ENCODE measurements around the gene NAT16. TPM values are rescaled to one million over a fixed set of nuclear protein-coding genes. Genes with fewer than 3 reads are reported as not detected.
A peak's percentile ranks its signal among the peaks of the same experiment; 100 is the strongest.

NAT16 gene
- total and polyA plus RNA-seq, 12 donors: 0.14 TPM; not detected in 11

DNA sequence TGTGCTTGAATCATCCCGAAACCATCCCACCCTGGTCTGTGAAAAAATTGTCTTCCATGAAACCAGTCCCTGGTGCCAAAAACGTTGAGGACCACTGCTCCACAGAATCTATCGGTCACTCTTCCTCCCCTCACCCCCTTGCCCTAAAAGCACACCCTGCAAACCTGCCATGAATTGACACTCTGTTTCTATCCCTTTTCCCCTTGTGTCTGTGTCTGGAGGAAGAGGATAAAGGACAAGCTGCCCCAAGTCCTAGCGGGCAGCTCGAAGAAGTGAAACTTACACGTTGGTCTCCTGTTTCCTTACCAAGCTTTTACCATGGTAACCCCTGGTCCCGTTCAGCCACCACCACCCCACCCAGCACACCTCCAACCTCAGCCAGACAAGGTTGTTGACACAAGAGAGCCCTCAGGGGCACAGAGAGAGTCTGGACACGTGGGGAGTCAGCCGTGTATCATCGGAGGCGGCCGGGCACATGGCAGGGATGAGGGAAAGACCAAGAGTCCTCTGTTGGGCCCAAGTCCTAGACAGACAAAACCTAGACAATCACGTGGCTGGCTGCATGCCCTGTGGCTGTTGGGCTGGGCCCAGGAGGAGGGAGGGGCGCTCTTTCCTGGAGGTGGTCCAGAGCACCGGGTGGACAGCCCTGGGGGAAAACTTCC lies 54.0 kb downstream of the NAT16 start:
- Histone ChIP-seq H3K27ac (peak overlapping the region; percentile 43 to 86 (median 61)), H3K9me3 (replicated peaks in 1 of 3) (no peaks in the 10 kb centered on the region), H3K36me3 (replicated peaks in 1 of 2) (no peaks in the 10 kb centered on the region), H3K27me3 (no peaks in the 10 kb centered on the region), H3K4me3 (peak overlapping the region in 1 of 4 donors; percentile 1), H3K4me1 (replicated peaks in 1 of 2) (peaks cover 24 to 40% of the 10 kb centered on the region in 2 donors)
- WGBS, 4 donors: 31 to 44% (median 36%) methylated on average over 9 to 15 of the region's 15 CpGs
- DNase-seq: peak; percentile 67 to 85 (median 82)
- TF ChIP-seq POLR2A (IDR thresholded peaks at IDR 0.05): no peak
- TF ChIP-seq, protein P1, sequence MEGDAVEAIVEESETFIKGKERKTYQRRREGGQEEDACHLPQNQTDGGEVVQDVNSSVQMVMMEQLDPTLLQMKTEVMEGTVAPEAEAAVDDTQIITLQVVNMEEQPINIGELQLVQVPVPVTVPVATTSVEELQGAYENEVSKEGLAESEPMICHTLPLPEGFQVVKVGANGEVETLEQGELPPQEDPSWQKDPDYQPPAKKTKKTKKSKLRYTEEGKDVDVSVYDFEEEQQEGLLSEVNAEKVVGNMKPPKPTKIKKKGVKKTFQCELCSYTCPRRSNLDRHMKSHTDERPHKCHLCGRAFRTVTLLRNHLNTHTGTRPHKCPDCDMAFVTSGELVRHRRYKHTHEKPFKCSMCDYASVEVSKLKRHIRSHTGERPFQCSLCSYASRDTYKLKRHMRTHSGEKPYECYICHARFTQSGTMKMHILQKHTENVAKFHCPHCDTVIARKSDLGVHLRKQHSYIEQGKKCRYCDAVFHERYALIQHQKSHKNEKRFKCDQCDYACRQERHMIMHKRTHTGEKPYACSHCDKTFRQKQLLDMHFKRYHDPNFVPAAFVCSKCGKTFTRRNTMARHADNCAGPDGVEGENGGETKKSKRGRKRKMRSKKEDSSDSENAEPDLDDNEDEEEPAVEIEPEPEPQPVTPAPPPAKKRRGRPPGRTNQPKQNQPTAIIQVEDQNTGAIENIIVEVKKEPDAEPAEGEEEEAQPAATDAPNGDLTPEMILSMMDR (IDR thresholded peaks at IDR 0.05): no peak
- intact Hi-C loops (cut with DNase I): no loop called here

DNA sequence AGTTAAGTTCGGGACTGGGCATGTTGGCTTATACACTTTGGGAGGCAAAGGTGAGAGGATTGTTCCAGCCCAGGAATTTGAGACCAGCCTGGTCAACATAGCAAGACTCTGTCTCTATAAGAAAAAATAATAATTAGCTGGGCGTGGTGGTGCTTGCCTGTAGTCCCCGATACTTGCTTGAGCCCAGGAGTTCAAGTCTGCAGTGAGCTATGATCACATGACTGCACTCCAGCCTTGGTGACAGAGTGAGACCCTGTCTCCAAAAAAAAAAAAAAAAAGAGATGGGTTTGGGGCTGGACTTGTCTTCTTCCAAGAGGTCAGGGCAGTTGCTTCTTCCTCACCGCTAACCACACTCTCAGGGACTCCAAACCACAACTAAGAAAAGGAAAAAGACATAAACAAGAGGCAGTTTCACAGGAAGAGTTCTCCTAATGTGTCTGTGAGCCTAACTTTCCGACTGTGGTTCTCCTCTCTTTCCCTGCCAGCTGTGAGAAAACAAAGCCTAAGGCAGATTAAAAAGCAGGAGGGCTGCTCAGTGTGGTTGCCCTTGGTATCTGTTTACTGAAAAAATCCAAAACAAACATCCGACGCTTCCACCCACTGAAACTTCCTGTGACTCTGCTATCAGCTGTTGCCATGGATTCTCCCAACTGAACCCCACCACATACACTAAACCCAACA lies 55.6 kb downstream of the NAT16 start:
- Histone ChIP-seq H3K4me1 (replicated peaks in 1 of 2) (peaks cover 24 to 40% of the 10 kb centered on the region in 2 donors), H3K9me3 (replicated peaks in 1 of 3) (no peaks in the 10 kb centered on the region), H3K27me3 (no peaks in the 10 kb centered on the region), H3K36me3 (replicated peaks in 1 of 2) (no peaks in the 10 kb centered on the region), H3K27ac (peak overlapping the region in 2 of 5 donors; percentile 62 to 75), H3K4me3 (no peak overlapping the region)
- no peak for DNase-seq
- WGBS, 4 donors: 43 to 56% (median 46%) methylated on average over 6 to 7 of the region's 7 CpGs
- intact Hi-C loops (cut with DNase I): no loop called here
- TF ChIP-seq, protein P1 (IDR thresholded peaks at IDR 0.05): no peak
- no peak for TF ChIP-seq POLR2A (IDR thresholded peaks at IDR 0.05)

DNA sequence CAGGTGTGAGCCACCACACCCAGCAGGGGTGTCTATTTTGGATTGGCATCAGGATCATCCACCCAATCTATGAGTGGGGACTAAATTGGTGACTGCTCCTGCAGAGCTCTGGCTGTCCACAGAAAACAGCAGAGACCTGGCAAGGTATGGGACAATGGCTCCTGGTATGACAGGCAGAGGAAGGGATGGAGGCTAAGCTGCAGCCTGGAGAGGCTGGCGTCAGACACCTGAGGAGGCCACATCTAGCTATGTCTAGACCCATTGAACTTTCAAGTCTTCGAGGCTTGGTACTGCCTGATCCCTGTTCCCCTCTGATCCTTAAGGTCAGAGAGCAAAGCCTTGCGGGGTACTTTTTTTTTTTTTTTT lies 56.4 kb downstream of the NAT16 start:
- TF ChIP-seq, protein P1 (IDR thresholded peaks at IDR 0.05): no peak
- no peak for TF ChIP-seq POLR2A (IDR thresholded peaks at IDR 0.05)
- peak overlapping the region in 2 of 5 donors; percentile 30 to 36 for H3K27ac ChIP-seq
- no peaks in the 10 kb centered on the region for H3K9me3 ChIP-seq (replicated peaks in 1 of 3)
- no peaks in the 10 kb centered on the region for H3K36me3 ChIP-seq (replicated peaks in 1 of 2)
- no peak overlapping the region for H3K4me3 ChIP-seq
- H3K27me3 ChIP-seq: no peaks in the 10 kb centered on the region
- no peak for DNase-seq
- intact Hi-C loops (cut with DNase I): no loop called here
- 59 to 93% (median 83%) methylated on average over 3 of the region's 3 CpGs for WGBS, 4 donors
- peaks cover 24 to 40% of the 10 kb centered on the region in 2 donors for H3K4me1 ChIP-seq (replicated peaks in 1 of 2)

DNA sequence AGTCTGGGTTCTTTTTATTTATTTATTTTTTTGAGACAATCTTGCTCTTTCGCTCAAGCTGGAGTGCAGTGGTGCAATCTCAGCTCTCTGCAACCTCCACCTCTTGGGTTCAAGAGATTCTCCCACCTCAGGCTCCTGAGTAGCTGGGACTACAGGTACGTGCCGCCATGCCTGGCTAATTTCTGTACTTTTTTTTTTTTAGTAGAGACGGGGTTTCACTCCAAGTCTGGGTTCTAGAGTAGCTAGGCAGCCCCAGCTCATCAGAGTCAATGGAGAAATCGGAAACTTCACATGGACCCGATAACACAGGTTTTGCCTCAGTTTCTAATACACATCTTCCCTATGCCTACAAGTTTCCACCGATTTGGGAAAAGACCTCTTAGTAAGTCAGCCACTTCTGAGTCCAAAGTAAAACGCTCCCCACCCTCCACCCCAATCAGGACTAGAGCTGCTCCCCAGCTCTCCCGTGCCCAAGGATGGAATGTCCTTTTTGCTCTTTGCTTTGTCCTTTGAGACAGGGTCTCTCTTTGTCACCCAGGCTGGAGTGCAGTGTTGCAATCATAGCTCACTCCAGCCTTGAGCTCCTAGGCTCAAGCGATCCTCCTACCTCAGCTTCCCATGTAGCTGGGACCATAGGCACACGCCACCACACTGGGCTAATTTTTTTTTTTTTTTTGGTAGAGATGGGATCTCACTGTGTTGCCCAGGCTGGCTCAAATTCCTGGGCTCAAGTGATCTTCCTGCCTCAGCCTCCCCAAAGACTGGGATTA lies 57.0 kb downstream of the NAT16 start:
- WGBS, 4 donors: 91 to 94% (median 93%) methylated on average over 11 of the region's 11 CpGs
- peaks cover 24 to 40% of the 10 kb centered on the region in 2 donors for H3K4me1 ChIP-seq (replicated peaks in 1 of 2)
- DNase-seq: no peak
- peak overlapping the region; percentile 55 to 94 (median 79) for H3K27ac ChIP-seq
- intact Hi-C loops (cut with DNase I): no loop called here
- H3K9me3 ChIP-seq (replicated peaks in 1 of 3): no peaks in the 10 kb centered on the region
- TF ChIP-seq POLR2A (IDR thresholded peaks at IDR 0.05): no peak
- TF ChIP-seq, protein P1 (IDR thresholded peaks at IDR 0.05): no peak
- no peaks in the 10 kb centered on the region for H3K36me3 ChIP-seq (replicated peaks in 1 of 2)
- no peaks in the 10 kb centered on the region for H3K27me3 ChIP-seq
- H3K4me3 ChIP-seq: peak overlapping the region in 2 of 4 donors; percentile 52 to 53
